Breast epithelium (tissue), 3 donors: ENCODE results near the gene GHRL.

Source experiments
- CTCF ChIP-seq, 3 donors: fragments of 450-650 bp; IDR thresholded peaks; one replicate each; pipeline ENCODE4 v1.5.1; 2016 to 2017; ENCODE audit warnings: antibody characterized with exemption in 3 of 3, mild to moderate bottlenecking in 3 of 3, moderate library complexity in 3 of 3
- POLR2A ChIP-seq: fragments of 450-650 bp; IDR thresholded peaks from one replicate; pipeline ENCODE4 v1.6.1; 2016; ENCODE audit warnings: antibody characterized with exemption, mild to moderate bottlenecking, moderate library complexity
- POLR2AphosphoS5 ChIP-seq, 3 donors: sonication (generic); formaldehyde crosslinking; IDR thresholded peaks; one replicate each; pipeline ENCODE4 v1.6.1; 2017; ENCODE audit warnings: antibody characterized with exemption in 3 of 3

GRCh38 chr3:10272977-10273376, 19.8 kb downstream of the GHRL start:
- TF ChIP-seq CTCF (IDR thresholded peaks at IDR 0.05) (no peak), POLR2AphosphoS5 (IDR thresholded peaks at IDR 0.05) (no peak), POLR2A (no peak)
